A673 (cell line): ENCODE data around the gene SHISAL2A. TPM values are rescaled to one million over a fixed set of nuclear protein-coding genes. Genes with fewer than 3 reads are reported as not detected.

Experiments used
- BruUV-seq: library from RNA; stranded (reverse); fragments of 400-500 nt; replicated peaks from 2 replicates; lab custom pipeline; 2021; lab: Mats Ljungman, UMichigan
- CTCF ChIA-PET: fragments of 300-600 bp; sonication (Branson Sonifier 250); formaldehyde crosslinking; loops from one replicate; lab custom pipeline; 2022; ENCODE audit warnings: antibody characterized with exemption; lab: Charles Lee
- POLR2A ChIA-PET: fragments of 300-600 bp; sonication (Branson Sonifier 250); formaldehyde crosslinking; loops from one replicate; lab custom pipeline; 2022; ENCODE audit warnings: antibody characterized with exemption; ENCODE audit not compliant: low non-redundant PET; lab: Charles Lee
- DNase-seq: peaks from one replicate; pipeline ENCODE4 v3.0.0-alpha.2; 2015; ENCODE audit warnings: low spot score
- H3K27ac ChIP-seq: fragments of 200-600 bp; sonication (generic); 2 replicates; pipeline ENCODE4 v1.5.1; 2016; ENCODE audit warnings: mixed run types, low read depth, mild to moderate bottlenecking, mixed read lengths, antibody characterized with exemption, low read length; ENCODE audit not compliant: poor library complexity, severe bottlenecking
- H3K27me3 ChIP-seq: fragments of 200-600 bp; sonication (generic); replicated peaks from 2 replicates; pipeline ENCODE4 v1.6.1; 2017; ENCODE audit warnings: mixed run types, low read depth, mild to moderate bottlenecking, mixed read lengths, antibody characterized with exemption, low read length; ENCODE audit not compliant: insufficient read depth, poor library complexity
- H3K36me3 ChIP-seq: fragments of 200-600 bp; sonication (generic); 2 replicates; pipeline ENCODE4 v1.6.1; 2016; ENCODE audit warnings: mixed run types, mild to moderate bottlenecking, mixed read lengths, antibody characterized with exemption, low read length; ENCODE audit not compliant: insufficient read depth, poor library complexity, severe bottlenecking
- H3K4me1 ChIP-seq: fragments of 200-600 bp; sonication (generic); 2 replicates; pipeline ENCODE4 v1.6.1; 2017; ENCODE audit warnings: mixed run types, mild to moderate bottlenecking, mixed read lengths, antibody characterized with exemption, low read length; ENCODE audit not compliant: insufficient read depth, poor library complexity, severe bottlenecking
- H3K4me3 ChIP-seq: fragments of 200-600 bp; sonication (generic); 2 replicates; pipeline ENCODE4 v1.5.1; 2016; ENCODE audit warnings: low read depth, mixed run types, mild to moderate bottlenecking, mixed read lengths, low read length; ENCODE audit not compliant: poor library complexity, severe bottlenecking
- H3K9me3 ChIP-seq: fragments of 200-600 bp; sonication (generic); 2 replicates; pipeline ENCODE4 v1.6.1; 2016; ENCODE audit warnings: mixed run types, low read depth, mild to moderate bottlenecking, mixed read lengths, antibody characterized with exemption, low read length; ENCODE audit not compliant: poor library complexity, severe bottlenecking
- CTCF ChIP-seq: fragments of 300-800, 200-600 bp; sonication (generic); conservative IDR thresholded peaks from 2 replicates; pipeline ENCODE4 v1.5.1; 2017; ENCODE audit warnings: low read depth, mild to moderate bottlenecking, antibody characterized with exemption, low read length, moderate library complexity, mixed read lengths
- EZH2 ChIP-seq: fragments of 200-600 bp; sonication (generic); IDR thresholded peaks from 2 replicates; pipeline ENCODE4 v1.6.1; 2017; ENCODE audit warnings: borderline replicate concordance, low read depth, mild to moderate bottlenecking, mixed read lengths, antibody characterized with exemption, low read length; ENCODE audit not compliant: poor library complexity, severe bottlenecking
- intact Hi-C: fragments of 100-400 bp; cut with micrococcal nuclease; formaldehyde crosslinking; loops from one replicate; pipeline ENCODE4 v1.10.0; 2022; ENCODE audit not compliant: unreplicated experiment
- total RNA-seq: library from RNA; stranded (reverse); gene quantifications from 2 replicates; pipeline ENCODE4 v1.2.3, GENCODE V29; 2021

The SHISAL2A gene
- total RNA-seq, 1 experiment from 2014 or later, result not detected

GRCh38 chr1:52673513-52673912 is 40.5 kb downstream of the SHISAL2A start:
- CTCF ChIA-PET, result no interaction called here
- Histone ChIP-seq H3K27me3 (no peaks in the 10 kb centered on the region), H3K36me3 (no peaks in the 10 kb centered on the region), H3K27ac (no peak overlapping the region), H3K4me3 (no peak overlapping the region), H3K4me1 (peaks cover 12% of the 10 kb centered on the region), H3K9me3 (no peaks in the 10 kb centered on the region)
- DNase-seq, result no peak
- intact Hi-C loops, result no loop called here
- no TSS peak for BruUV-seq
- TF ChIP-seq CTCF, result no peak
- TF ChIP-seq EZH2, result no peak
- POLR2A ChIA-PET, result no interaction called here

- H3K27me3 ChIP-seq, result no peaks in the 10 kb centered on the region
- intact Hi-C loops, result no loop called here
- peak; percentile 45 for DNase-seq
- H3K4me1 ChIP-seq, result peaks cover 12% of the 10 kb centered on the region
- no peaks in the 10 kb centered on the region for H3K9me3 ChIP-seq
- POLR2A ChIA-PET, result no interaction called here
- no peak overlapping the region for H3K4me3 ChIP-seq
- CTCF ChIA-PET, result no interaction called here
- no peak for TF ChIP-seq CTCF
- TF ChIP-seq EZH2, result no peak
- BruUV-seq, result no TSS peak
- no peaks in the 10 kb centered on the region for H3K36me3 ChIP-seq
- H3K27ac ChIP-seq, result no peak overlapping the region
Observed at GRCh38 chr1:52674497-52675384, 41.8 kb downstream of the SHISAL2A start.

- no TSS peak for BruUV-seq
Observed at GRCh38 chr1:52676249-52676903, 43.4 kb downstream of the SHISAL2A start.

More at GRCh38 chr1:52676249-52676903, 43.4 kb downstream of the SHISAL2A start:
- intact Hi-C loops, result no loop called here
- peaks cover 12% of the 10 kb centered on the region for H3K4me1 ChIP-seq
- ChIA-PET CTCF (no interaction called here), POLR2A (no interaction called here)
- DNase-seq, result no peak
- H3K4me3 ChIP-seq, result no peak overlapping the region
- H3K27me3 ChIP-seq, result no peaks in the 10 kb centered on the region
- H3K27ac ChIP-seq, result no peak overlapping the region
- TF ChIP-seq CTCF (no peak), EZH2 (no peak)
- H3K9me3 ChIP-seq, result no peaks in the 10 kb centered on the region
- no peaks in the 10 kb centered on the region for H3K36me3 ChIP-seq
